HG02610 (cell line): Measurements from ENCODE around the gene HPGD.
"Not testable (repeated sequence)": the region's sequence is repeated elsewhere in the genome, so short reads cannot be mapped to it uniquely, and the experiment has no call there.

ENCODE experiments used
- ATAC-seq: cut with Tn5 transposase; IDR thresholded peaks from one replicate; pipeline ENCODE4 v1.9.1; 2021; ENCODE audit warnings: mild to moderate bottlenecking, moderate library complexity; ENCODE audit not compliant: unreplicated experiment

The HPGD gene

DNA sequence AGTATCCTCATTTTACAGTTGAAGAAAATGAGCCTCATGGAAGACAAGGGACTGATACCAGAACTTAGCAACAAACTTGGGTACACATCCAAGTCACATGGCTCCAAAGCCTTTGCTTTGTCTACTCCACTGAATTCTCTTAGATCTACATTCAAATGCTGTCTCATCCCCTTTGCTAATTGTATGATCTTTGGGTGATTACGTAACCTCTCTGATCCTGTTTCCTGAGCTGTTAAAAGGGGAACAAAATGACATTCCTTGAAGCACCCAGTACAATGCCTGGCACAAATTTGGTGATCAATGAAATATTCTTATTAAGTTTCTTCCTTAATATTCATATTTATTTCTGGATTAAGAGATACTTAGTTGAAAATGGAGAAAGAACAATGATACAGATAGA lies 5.9 kb upstream of the HPGD start:
- no peak for ATAC-seq

DNA sequence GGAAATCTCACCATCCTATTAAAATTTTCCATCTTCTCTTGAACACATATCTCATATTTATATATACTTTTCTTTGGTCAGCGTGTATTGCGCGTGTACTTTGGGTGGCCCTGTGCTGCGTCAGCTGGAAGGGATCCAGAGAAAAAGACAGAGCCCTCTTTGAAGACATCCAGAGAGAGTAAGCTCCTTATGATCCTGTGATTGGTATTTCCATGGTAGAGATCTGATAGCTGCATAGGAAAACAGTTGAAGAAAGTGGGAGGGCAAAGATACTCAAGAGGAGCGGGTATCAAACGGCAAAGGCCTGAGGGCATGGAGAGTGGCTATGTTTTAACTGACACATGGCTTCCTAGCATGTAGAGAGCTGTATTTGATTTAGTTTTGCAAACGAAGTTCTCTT lies 4.4 kb upstream of the HPGD start:
- no peak for ATAC-seq

DNA sequence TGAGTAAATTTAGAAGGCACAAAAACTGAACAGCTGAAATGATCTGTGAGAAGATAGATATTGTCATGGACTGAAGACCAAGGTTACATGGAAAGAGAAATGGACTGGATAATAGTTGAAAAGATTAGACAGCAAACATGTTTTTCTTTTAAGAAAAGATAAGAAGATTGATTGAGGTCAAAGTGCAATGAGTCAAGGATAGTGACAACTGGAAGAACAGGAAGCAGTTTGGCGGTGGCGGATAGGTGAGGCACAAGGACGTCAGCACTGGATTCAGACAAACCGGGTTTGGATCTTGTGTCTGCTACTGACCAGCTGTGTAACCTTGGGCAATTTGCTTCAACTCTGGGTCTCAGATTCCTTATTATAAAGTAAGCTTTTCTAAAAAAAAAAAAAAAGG lies 2.0 kb upstream of the HPGD start:
- no peak for ATAC-seq

DNA sequence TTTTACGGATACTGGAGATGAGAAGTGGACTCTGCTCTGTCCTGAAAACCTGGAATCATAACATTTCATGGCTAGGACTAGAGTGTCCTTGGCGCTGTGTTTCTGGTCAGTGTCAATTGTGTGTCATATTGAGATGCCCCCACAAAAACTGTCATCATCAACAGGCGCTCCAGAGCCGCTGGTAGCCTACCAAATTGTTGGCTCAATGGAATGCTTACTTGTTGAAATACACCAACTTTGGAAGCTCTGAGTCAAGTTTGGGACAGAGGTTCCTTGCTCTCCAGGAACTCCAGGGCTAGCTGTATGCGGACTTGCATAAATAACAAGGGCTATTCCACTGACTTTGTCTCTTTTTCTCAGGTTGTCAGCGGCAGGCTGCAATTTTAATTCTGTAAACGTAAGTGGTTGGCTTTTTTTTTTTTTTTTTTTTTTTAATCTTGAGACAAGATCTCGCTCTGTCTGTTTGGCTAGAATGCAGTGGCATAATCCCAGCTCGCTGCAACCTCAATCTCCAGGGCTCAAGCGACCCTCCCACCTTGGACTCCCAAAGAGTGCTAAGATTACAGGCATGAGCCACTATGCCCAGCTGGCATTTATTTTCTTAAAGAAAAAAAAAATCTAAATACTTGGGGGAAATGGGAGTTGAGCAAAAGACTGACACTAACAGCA lies 871 bp upstream of the HPGD start:
- no peak for ATAC-seq

DNA sequence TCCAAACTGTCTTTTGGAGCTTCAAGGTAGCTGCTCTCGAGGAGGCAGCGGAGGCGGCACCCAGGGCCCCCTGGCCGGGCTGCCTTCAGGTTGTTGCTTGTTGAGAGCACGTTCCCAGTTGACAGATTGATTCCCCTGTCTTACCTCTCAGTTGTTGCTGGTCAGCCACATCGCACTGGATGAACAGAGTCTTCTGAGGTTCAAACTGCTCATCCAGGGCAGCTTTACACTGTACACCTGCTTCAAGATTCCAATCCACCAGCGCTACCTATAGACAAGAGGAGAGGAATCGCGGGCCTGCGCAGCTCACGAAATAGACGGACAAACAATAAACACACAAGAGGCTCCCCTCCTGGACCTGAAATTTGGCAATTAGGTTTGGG lies 497 bp downstream of the HPGD start:
- peak; percentile 16 for ATAC-seq

DNA sequence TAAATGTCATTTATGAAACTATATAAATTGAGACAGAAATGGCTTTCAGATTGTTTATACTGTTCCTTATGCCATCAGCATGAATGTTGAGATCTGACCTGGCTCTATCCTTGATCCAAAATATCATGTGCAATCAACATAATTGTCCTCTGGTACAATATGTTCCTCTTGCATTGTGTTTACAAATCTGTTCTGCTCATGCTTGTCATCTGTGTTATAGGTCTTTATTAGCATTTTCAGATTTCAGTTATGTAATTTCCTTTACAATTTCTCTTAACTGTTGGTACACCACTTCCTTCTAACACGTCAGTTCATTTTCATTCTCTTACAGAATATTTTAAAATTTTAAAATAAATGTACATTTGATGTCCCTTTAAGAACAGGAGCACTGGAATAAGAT lies 1.6 kb downstream of the HPGD start:
- no peak for ATAC-seq

DNA sequence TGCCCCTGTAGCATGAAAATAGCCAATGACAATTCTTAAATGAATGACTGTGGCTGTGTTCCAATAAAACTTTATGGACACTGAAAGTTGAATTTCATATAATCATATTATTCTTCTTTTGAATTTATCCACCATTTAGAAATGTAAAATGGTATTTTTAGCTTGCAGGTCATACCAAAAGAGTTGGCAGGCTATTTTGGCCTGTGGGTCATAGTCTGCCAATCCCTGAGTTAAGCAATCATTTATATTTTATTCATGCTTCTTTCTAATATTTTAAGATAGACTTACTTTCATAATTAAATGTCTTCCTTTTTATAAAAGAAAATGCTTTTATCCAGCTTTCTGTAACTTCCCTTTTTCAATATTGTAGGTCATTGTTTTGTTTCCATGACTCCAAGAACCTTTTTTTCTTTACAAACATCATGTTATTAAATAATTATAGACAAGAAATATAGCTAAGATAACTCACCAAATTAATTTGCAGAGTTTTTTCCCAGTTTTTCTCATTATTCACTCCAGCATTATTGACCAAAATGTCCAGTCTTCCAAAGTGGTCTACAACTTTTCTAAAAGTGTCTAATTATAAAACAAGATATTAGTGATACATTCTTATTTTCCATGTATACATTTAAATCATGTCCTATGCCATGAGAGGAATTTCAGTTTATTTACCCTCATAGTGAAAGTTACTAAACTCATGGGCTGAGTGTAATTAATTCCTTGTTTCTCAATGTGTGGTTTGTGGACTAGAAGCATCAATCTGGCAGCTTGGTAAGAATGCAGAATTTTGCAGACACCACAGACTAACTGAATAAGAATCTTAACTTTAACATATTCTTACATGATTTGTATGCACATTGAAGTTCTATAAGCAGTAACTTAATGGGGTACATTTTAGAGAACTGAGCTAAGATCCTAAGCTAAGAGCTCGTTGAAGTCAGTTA lies 4.5 kb downstream of the HPGD start:
- no peak for ATAC-seq

DNA sequence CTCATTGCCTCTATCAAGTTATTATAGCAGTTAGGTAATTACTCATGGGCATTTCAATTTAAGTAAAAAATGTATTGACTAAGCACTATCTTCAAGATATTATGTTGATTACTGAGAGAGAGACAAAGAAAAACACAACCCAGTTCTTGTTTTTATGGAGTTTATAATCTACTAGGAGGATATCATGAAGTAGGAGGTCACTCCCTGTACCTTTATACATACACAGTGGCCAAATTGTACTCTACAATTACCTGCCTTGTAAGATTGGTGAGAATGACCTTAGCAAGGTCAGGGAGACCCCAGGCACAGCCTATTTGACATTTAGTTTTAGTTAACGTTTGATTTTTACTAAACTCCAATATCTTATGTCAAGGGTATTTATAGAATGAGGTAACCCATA lies 5.5 kb downstream of the HPGD start:
- no peak for ATAC-seq

DNA sequence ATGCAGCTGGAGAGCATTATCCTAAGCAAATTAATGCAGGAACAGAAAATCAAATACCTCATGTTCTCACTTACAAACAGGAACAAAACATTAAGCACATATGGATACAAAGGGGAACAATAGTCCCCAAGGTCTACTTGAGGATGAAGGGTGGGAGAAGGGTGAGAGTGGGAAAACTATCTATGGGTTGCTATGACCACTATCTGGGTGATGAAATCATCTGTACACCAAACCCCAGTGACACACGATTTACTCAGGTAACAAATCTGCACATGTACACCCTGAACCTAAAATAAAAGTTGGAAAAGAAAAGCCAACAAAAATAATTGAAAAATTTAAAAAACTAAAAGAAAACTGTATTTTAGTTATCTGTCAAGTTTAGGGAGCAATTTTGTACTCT lies 5.9 kb downstream of the HPGD start:
- ATAC-seq, result no peak

DNA sequence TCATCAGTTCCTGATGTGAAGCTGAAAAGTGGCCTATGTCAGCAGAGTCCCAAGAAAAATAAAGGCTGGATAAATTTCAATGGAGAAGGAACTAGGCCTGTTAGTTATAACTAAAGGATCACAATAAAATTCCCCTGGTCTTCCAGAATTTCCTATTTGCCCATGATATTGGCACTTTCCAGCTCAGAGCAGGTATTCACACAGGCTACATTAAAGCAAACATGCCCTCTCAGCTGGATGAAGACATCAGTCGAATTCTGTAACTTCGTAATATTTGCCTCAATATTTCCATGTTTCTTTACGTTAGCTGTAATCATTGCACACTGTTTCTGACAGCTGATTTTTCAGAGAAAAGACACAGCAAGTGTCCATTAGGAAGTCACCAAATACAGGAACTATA lies 9.5 kb downstream of the HPGD start:
- ATAC-seq, result no peak

DNA sequence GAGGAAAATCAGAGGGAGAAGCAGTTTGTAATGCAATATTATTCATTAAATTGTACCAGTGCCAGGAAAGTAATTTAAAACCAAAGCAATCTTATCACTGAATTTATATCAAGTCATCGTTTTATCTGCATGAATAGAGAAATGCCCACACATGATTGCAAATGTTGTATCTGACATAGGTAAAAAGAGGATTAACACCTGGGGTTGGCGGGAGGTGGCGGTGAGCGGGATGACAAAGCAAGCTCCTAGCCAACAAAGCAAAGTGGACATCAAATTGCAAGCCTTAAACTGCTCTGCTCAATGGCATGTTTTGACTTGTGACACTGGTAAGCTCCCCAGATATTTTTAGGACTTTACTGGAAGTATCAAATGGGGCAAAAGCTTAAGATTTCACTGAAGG lies 16.4 kb downstream of the HPGD start:
- no peak for ATAC-seq

DNA sequence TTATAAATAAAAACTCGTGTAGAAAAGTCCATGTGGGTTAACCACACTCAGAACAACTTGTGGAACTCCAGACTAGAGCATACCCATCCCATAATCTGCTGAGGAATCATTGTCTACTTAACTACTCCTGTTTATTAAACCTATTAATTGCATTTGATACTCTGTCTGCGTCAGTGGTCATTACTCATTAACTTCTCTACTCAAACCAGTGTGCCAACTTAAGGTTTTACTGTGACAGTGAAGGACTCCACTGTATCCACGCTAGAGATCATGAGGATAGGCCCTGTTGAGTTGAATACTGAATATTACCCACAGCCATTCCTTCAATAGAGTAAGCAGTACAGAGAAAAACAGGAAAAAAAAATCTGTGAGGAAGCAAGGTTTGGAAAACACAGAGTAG lies 17.3 kb downstream of the HPGD start:
- ATAC-seq, result no peak

DNA sequence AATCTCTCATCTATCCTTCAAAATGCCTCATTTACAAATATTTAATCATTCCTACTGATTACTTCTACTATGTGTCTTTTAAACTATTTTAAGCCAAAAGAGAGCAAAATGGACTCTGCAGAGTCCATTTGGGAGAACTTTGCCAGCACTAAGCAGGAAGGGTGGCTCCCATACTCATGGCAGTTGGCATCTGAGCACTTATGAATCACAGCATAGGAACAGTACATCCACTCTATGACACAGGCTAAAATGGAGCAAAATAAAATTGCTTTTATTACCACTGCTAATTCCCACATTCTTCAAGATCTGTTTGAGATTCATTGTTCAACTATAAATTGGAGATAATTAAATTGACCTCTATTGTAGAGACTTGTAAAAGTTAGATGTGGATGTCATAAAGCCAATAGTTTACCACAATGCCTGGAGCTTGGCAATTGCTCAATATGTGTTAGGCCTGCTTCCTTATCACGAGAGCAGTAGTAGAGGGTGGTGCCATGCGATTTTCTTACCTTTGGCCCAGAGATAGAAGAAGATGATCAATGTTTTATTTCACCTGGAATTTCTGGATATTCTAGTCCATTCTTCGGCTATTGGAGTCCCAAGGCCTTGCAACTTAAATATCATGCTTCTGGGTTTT lies 19.1 kb downstream of the HPGD start:
- no peak for ATAC-seq

DNA sequence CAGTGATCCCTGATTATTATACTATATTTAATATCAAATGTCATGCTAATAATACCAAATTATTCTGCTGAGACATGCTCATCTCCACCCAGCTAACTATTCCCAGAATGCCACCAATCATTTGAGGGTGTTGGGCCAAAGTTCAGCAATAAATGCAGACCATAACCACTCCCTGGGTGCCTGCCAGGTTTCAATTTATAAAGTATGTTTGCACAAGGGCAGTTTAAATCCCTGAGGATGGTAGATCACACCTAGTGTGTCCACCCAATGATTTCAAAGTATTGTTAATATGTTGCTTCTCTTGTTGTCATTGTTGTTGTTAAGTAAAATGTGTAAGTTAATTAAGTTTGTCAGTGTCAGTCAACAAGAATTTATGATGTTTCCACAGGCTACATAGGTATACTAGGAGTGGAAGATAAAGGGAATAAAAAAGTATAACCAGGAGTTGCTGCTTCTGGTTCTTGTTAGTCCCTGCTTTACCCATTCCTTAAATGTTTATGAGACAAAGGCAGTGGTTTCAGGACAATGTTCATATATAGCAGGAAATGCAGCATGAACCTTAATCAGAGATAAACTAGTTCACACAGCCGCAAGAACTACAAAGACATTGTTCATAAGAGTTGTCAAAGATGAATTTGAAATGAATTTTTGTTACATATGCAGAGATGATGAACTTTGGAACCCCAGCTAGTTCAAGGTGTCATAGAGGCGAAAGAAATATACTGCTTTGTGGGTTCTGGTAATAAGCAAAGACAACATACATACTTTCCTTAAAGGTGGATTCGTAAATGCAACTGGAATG lies 25.5 kb downstream of the HPGD start:
- no peak for ATAC-seq

DNA sequence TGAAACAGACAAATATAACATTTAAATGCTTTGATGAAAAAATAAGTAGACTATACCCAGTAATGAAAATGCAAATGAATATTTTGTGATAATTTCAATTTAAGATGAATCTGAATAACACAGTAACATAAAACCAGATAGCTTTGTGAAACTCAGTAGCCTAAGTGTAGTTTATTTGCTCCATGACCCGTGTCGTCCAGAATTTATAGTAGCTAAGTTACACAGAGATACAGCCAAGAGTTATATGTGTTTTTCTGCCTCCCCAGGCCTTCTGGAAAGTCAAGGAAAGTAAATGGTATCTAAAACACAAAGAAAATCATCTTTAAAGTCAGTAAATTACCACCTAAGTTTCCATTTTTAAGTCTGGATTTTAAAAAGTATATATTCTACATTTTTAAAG lies 26.7 kb downstream of the HPGD start:
- ATAC-seq, result no peak

DNA sequence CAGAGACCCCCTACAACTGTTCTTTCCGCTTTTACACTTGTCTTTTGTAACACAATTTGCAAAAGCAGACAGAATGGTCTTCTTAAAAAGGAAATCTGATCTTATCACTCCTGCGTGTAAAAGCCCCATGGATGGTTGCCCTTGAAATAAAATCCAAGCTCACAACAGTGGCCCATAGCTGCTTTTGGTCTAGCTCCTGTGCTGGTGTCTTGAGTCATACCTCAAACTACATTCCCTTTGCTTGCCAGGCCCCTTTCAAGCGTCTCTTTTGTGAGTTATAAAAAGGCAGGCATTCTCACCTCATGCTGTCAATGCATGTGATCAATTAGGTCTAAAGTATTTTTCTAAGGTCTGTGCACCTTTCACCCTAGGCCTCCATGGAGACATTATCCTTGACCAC lies 27.6 kb downstream of the HPGD start:
- no peak for ATAC-seq

DNA sequence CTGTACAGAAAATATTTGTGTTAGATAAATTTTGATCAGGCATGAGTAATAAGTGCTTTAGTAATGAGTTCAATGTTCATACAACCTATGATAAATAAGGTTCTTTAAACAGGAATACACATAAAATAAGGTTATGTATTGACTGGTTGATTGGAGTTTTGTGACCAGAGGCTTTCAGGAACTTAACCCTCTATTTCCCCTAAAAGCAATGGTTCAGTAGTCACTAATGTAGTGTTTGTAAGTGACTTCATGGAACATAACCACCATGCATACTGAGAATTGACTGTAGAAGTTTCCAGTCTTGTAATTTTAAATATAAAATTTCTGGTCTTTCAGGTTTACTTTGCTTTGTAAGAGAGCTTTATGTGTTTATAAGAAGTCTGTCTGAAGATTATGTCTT lies 28.1 kb downstream of the HPGD start:
- no peak for ATAC-seq

DNA sequence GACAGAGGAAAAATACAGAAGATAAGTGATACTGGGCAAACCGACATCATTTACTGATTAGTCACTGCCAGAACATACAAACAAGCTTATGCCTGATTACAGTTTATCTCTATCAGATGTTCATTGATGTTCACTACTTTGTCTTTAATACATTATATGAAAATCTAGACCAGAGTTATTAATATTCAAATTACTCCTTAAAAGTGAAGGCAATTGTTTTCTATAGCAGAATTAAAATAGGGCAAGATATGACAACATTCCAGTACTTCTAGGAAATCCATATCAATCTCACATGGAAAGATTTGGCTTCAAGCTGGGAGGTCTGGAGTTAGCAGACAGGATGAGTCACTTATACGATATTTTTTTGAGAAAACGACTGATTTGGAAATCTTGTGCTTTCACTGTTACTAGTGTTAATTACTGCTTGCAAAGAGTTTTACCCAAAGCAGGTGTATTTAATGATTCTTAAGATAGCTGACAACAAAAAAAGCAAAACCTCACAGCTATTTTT lies 31.8 kb downstream of the HPGD start:
- no peak for ATAC-seq

DNA sequence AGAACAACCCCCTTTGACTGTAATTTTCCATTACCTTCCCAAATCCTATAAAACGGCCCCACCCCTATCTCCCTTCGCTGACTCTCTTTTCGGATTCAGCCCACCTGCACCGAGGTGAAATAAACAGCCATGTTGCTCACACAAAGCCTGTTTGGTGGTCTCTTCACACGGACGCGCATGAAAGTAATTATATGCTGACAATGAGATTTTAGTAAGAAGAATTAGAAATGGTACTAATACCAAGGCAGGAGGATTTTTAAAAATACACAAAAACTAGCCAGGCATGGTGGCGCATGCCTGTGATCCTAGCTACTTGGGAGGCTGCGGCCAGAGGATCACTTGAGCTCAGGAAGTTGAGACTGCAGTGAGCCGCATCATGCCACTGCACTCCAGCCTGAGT lies 33.9 kb downstream of the HPGD start:
- not testable (repeated sequence) for ATAC-seq

DNA sequence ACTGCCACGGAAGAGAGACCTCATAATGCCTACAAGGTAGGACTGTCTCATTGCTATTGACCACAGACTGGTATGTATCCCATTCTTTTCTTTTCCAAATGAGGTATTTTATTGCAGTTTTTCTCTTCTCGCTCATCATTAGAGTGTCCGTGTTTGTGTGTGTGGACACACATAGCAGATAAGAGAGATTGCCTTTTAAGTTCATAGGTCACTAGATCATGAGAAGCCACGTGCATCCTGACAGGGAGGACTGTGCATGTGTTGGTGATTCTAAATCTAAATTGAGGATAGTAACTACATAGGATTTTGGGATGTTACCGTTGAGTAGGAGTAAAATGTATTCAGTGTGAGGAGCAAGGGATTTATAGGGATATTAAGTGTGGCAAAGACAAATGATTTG lies 37.3 kb downstream of the HPGD start:
- no peak for ATAC-seq

DNA sequence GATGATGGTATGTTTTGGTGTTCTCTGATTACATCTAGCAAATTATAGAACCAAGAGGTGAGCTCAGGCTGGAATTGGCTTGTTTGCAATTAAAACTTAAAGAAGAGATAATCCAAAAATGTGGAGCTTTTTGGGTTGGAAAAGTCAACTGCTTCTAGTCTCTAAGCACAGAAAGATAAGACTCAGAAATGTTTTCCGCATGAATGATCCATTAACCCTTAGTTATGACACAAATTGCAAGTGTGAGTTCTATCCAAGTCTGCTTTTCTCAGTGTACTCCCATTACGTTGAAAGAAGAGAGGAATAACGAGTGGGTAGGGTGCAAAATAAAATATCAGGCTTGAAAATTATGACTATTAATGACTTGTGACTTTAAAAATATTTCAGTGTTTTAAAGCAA lies 38.5 kb downstream of the HPGD start:
- no peak for ATAC-seq
